Lower leg skin (tissue), 3 donors: ENCODE data around the gene CHID1.

Experiments
- POLR2A ChIP-seq, 2 donors: fragments of 450-650 bp; IDR thresholded peaks; one replicate each; pipeline ENCODE4 v1.6.1; 2016 to 2017; ENCODE audit warnings: antibody characterized with exemption in 2 of 2, mild to moderate bottlenecking in 1 of 2, moderate library complexity in 1 of 2
- TF ChIP-seq, protein P1 (sequence below), 3 donors: fragments of 450-650 bp; IDR thresholded peaks; one replicate each; pipeline ENCODE4 v1.5.1; 2016; ENCODE audit warnings: antibody characterized with exemption in 3 of 3, mild to moderate bottlenecking in 3 of 3, moderate library complexity in 2 of 3

DNA sequence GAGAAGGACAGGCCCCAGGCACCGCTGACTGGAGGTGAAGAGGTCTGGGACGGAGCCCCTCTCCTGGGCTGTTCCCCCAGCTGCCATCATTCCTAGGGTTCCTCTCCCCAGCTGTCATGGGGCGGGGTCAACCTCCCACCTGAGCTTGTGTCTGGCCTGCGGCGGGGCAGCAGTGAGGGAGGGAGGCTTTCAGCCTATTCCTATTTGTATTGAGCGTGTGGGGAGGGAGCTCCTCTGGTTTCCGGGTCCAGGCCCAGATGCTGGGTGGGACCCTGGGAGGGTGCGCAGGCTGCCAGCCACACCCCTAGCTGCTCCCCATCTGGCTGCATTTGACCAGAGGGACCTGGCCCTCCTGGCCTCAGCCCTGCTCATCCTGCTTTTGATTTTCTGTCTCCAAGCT lies 54.2 kb downstream of the CHID1 start:
- TF ChIP-seq, protein P1, sequence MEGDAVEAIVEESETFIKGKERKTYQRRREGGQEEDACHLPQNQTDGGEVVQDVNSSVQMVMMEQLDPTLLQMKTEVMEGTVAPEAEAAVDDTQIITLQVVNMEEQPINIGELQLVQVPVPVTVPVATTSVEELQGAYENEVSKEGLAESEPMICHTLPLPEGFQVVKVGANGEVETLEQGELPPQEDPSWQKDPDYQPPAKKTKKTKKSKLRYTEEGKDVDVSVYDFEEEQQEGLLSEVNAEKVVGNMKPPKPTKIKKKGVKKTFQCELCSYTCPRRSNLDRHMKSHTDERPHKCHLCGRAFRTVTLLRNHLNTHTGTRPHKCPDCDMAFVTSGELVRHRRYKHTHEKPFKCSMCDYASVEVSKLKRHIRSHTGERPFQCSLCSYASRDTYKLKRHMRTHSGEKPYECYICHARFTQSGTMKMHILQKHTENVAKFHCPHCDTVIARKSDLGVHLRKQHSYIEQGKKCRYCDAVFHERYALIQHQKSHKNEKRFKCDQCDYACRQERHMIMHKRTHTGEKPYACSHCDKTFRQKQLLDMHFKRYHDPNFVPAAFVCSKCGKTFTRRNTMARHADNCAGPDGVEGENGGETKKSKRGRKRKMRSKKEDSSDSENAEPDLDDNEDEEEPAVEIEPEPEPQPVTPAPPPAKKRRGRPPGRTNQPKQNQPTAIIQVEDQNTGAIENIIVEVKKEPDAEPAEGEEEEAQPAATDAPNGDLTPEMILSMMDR (IDR thresholded peaks at IDR 0.05) = no peak
- TF ChIP-seq POLR2A (IDR thresholded peaks at IDR 0.05) = no peak
